ENCODE measurements around the gene ERGIC1.

GRCh38 chr5:172820046-172820767 is 13.8 kb upstream of the ERGIC1 start:
- TF ChIP-seq CTCF (IDR thresholded peaks at IDR 0.05; ENCODE audit: insufficient read depth, low read length, poor library complexity, severe bottlenecking) (no peak), EZH2phosphoT487 (conservative IDR thresholded peaks at IDR 0.05; ENCODE audit: low read length) (no peak)
